Measurements from ENCODE around the gene LINGO1. TPM values are rescaled to one million over a fixed set of nuclear protein-coding genes. Genes with fewer than 3 reads are reported as not detected.
A peak's percentile ranks its signal among the peaks of the same experiment; 100 is the strongest.

Gene LINGO1
- total RNA-seq, 6 experiments from 2014 or later = 0.31 to 1.2 (median 0.39) TPM

DNA sequence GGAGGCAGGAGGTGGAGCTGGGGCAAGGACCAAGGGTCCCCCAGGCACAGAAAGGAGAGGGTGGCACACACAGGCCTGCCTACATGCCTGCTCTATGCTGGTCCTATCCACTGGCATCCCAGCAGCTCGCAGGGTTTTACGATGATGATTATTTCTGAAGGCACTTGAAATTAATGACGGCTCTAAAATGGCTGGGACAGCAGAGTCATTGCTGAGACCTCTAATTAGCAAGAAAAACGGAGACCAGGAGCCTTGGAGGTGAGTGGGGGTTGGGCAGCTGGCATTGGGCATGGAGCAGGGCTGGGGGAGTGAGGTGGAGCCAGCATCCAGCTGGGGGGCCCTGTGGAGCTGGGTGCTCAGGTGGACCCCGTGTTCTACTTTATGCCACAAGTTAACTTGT, 3.5 kb upstream of the LINGO1 start:
- Histone ChIP-seq H3K9me3 (no peaks in the 10 kb centered on the region), H3K4me3 (no peak overlapping the region), H3K27me3 (peaks cover 0 to 20% of the 10 kb centered on the region in 2 donors), H3K4me1 (peaks cover 0 to 11% (median 2%) of the 10 kb centered on the region in 4 donors), H3K27ac (no peak overlapping the region), H3K36me3 (no peaks in the 10 kb centered on the region)
- intact Hi-C loops (cut with DNase I) = loop anchor here in 1 of 2 donors (10.0 kb wide), 1 partner anchor 189 kb away; no protein-coding TSS in a partner anchor
- WGBS (ENCODE audit: insufficient coverage, low coverage, low lambda C conversion rate, missing lambda C conversion rate) = 40% methylated on average over 2 of the region's 5 CpGs
- no peak for ATAC-seq
- TF ChIP-seq, protein P1, sequence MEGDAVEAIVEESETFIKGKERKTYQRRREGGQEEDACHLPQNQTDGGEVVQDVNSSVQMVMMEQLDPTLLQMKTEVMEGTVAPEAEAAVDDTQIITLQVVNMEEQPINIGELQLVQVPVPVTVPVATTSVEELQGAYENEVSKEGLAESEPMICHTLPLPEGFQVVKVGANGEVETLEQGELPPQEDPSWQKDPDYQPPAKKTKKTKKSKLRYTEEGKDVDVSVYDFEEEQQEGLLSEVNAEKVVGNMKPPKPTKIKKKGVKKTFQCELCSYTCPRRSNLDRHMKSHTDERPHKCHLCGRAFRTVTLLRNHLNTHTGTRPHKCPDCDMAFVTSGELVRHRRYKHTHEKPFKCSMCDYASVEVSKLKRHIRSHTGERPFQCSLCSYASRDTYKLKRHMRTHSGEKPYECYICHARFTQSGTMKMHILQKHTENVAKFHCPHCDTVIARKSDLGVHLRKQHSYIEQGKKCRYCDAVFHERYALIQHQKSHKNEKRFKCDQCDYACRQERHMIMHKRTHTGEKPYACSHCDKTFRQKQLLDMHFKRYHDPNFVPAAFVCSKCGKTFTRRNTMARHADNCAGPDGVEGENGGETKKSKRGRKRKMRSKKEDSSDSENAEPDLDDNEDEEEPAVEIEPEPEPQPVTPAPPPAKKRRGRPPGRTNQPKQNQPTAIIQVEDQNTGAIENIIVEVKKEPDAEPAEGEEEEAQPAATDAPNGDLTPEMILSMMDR (IDR thresholded peaks at IDR 0.05) = no peak
- no peak for TF ChIP-seq POLR2A (IDR thresholded peaks at IDR 0.05)
- no peak for DNase-seq

DNA sequence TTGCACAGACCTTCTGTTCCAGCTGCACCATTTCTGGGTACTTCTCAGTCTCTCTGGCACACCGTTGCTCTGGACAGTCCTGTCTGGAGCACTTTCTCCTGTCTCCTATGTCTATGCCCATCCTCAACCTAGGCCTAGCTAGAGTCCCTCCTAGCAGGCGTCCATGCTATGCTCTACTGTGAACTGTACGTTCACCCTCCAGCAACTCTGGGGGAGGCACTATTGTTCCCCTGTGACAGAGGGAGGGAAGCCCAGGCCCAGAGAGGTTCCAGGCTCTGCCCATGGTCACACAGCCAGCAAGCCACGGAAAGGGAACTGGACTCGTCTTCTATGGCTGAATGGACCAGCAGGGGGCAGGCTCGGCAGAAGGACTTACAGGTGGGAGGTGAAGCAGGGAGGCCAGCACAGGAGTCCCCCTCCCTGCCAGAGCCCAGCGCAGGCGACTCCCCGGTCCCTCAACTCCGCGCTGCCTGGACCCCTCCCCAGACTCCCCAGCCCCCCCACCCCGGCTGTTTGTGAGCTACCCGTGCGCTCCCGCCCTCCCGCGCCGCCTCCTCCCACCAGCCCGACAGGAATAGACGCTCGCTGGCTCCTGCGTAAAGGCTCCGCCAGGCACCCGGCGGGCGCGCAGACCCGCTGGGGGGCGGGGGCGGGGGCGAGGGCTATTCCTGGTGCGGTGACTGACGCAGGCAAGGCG, 1.7 kb upstream of the LINGO1 start:
- 3% methylated on average over 5 of the region's 34 CpGs for WGBS (ENCODE audit: insufficient coverage, low coverage, low lambda C conversion rate, missing lambda C conversion rate)
- Histone ChIP-seq H3K9me3 (no peaks in the 10 kb centered on the region), H3K4me3 (no peak overlapping the region), H3K27ac (no peak overlapping the region), H3K27me3 (peaks cover 0 to 20% of the 10 kb centered on the region in 2 donors), H3K36me3 (no peaks in the 10 kb centered on the region), H3K4me1 (peaks cover 0 to 11% (median 2%) of the 10 kb centered on the region in 4 donors)
- no peak for TF ChIP-seq POLR2A (IDR thresholded peaks at IDR 0.05)
- TF ChIP-seq, protein P1 (IDR thresholded peaks at IDR 0.05) = peak; percentile 22 to 50 (median 39)
- ATAC-seq = peak; percentile 3 to 39 (median 20)
- peak; percentile 58 to 69 (median 60) for DNase-seq
- intact Hi-C loops (cut with DNase I) = loop anchor here in 1 of 2 donors (10.0 kb wide), 1 partner anchor 190 kb away; no protein-coding TSS in a partner anchor

DNA sequence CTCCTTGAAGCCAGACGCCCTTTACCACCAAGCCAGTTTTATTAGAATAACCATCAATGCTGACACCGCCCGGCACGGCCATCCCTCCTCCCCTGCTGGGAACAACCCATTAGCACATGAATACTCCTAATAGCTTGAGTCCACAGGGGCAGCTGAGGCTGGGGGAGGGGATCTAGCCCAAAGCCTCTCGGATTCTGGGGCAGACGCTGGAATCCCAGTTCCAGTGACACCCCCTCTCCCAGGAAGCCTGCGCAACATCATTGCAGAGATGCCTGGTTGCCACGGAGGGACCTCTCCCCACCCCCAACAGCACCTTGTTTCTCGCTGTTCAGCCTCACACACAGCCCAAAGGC, 1.2 kb upstream of the LINGO1 start:
- DNase-seq (no peak), ATAC-seq (no peak)
- intact Hi-C loops (cut with DNase I) = loop anchor here in 1 of 2 donors (10.0 kb wide), 1 partner anchor 191 kb away; no protein-coding TSS in a partner anchor
- no peak for TF ChIP-seq POLR2A (IDR thresholded peaks at IDR 0.05)
- TF ChIP-seq, protein P1 (IDR thresholded peaks at IDR 0.05) = no peak
- 15% methylated on average over 8 of the region's 9 CpGs for WGBS (ENCODE audit: insufficient coverage, low coverage, low lambda C conversion rate, missing lambda C conversion rate)
- Histone ChIP-seq H3K9me3 (no peaks in the 10 kb centered on the region), H3K36me3 (no peaks in the 10 kb centered on the region), H3K4me1 (peaks cover 0 to 11% (median 2%) of the 10 kb centered on the region in 4 donors), H3K27me3 (peaks cover 0 to 20% of the 10 kb centered on the region in 2 donors), H3K4me3 (no peak overlapping the region), H3K27ac (no peak overlapping the region)

DNA sequence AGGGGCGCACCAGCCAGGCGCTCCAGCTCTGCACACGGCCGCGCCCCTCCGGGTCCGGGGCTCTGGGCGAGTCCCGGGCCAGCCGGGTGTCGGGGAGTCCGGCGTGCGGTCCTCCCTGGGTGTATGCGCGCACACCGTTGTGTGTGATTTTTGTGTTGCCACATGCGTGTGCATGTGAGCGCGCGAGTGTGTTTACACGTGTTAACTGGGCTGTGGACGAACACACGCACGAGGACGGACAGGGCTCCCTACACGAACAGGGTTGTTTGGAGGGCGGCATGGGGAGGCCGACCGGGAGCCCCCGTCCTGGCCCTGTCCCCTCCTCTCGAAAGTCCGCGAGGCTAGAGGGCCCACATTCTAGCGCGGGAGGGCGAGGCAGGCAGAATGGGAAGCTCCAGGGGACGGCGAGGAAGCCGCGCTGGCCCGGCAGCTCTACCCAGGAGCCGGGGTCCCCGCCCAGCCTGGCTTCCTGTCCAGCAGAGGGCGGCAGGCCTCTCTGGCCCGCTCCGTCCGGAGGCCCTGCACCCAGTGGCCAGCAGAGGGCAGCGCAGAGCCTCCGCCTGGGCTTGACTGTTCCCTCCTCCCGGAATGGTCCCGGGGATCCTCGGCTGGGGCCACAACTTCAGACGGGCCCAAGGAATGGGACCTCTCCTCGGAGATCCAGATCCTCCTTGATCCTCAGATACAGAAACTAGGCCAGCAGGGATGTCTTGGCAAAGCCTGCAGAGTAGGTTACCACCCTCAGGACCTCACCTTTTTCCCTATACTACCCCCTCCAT, 611 bp upstream of the LINGO1 start:
- intact Hi-C loops (cut with DNase I) = loop anchor here in 1 of 2 donors (10.0 kb wide), 1 partner anchor 191 kb away; no protein-coding TSS in a partner anchor
- Histone ChIP-seq H3K27me3 (peaks cover 0 to 20% of the 10 kb centered on the region in 2 donors), H3K36me3 (no peaks in the 10 kb centered on the region), H3K9me3 (no peaks in the 10 kb centered on the region), H3K27ac (no peak overlapping the region), H3K4me3 (peak overlapping the region; percentile 25 to 48 (median 38)), H3K4me1 (peaks cover 0 to 11% (median 2%) of the 10 kb centered on the region in 4 donors)
- ATAC-seq (peak; percentile 97 to 99 (median 98)), DNase-seq (peak; percentile 90)
- WGBS (ENCODE audit: insufficient coverage, low coverage, low lambda C conversion rate, missing lambda C conversion rate) = 10% methylated on average over 2 of the region's 55 CpGs
- no peak for TF ChIP-seq POLR2A (IDR thresholded peaks at IDR 0.05)
- TF ChIP-seq, protein P1 (IDR thresholded peaks at IDR 0.05) = peak; percentile 98 to 100 (median 100)

All from right lobe of liver (tissue), 6 donors.